GM19467 (cell line): ENCODE measurements around the gene LILRB5.
"Not testable (repeated sequence)": the region's sequence is repeated elsewhere in the genome, so short reads cannot be mapped to it uniquely, and the experiment has no call there.

Source experiments
- ATAC-seq: cut with Tn5 transposase; IDR thresholded peaks from one replicate; pipeline ENCODE4 v1.9.1; 2021; ENCODE audit warnings: mild to moderate bottlenecking, moderate library complexity; ENCODE audit not compliant: unreplicated experiment

LILRB5 gene

GRCh38 chr19:54277111-54277615 is 20.1 kb upstream of the LILRB5 start:
- not testable (repeated sequence) for ATAC-seq

GRCh38 chr19:54275951-54276350 is 18.9 kb upstream of the LILRB5 start:
- no peak for ATAC-seq

- not testable (repeated sequence) for ATAC-seq
Observed at GRCh38 chr19:54274516-54274915, 17.4 kb upstream of the LILRB5 start.

DNA sequence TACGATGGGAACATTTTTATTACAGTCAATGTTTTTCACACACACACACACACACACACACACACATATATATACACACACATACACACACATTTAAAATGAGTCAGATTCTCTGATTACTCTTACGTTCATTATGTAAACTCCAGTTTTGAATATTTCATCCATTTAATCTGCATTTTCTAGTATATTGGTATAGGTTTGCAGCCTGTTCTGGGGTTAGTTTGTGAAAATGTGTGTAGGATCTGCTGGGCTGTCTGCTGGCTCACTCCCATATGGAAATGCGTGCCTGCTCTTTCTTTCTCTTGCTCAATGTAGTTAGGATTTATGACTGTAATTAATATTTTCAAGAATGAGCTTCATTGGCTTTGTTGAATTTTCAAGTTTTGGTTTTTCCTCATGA is 16.7 kb upstream of the LILRB5 start:
- ATAC-seq, result no peak

GRCh38 chr19:54272181-54272580 is 15.1 kb upstream of the LILRB5 start:
- ATAC-seq, result not testable (repeated sequence)

- not testable (repeated sequence) for ATAC-seq
Observed at GRCh38 chr19:54271587-54271986, 14.5 kb upstream of the LILRB5 start.

GRCh38 chr19:54271106-54271505 is 14.0 kb upstream of the LILRB5 start:
- ATAC-seq, result no peak

- no peak for ATAC-seq
Observed at GRCh38 chr19:54268936-54269335, 11.9 kb upstream of the LILRB5 start.

DNA sequence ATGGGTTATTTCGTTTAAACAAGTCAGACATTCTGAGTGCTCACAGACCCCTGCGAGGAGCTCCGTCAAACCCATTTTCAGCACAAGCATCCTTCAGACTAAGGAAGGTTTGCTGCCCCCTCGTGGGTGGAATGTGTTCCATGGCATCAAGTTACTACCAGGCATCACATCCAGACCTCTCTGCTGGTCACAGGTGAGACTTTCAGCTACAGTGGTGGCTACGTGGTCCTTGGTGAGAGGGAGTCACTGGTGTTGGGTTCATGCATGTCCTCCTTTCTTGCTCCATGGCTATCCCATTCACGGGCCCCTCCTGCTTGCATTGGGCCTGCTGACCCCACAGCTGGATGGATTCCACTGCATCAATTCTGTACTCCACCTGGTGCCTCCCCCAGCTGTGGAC is 9.1 kb upstream of the LILRB5 start:
- no peak for ATAC-seq

DNA sequence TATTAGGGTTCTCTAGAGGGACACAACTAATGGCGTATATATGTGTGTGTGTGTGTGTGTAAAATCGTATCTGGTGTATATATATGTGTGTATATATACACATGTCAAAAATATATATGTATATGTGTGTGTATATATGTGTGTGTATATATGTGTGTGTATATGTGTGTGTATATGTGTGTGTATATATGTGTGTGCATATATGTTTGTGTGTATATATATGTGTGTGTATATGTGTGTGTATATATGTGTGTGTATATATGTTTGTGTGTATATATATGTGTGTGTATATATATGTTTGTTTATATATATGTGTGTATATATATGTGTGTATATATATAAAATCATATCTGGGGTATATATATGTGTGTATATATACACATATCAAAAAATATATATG is 5.4 kb upstream of the LILRB5 start:
- no peak for ATAC-seq

DNA sequence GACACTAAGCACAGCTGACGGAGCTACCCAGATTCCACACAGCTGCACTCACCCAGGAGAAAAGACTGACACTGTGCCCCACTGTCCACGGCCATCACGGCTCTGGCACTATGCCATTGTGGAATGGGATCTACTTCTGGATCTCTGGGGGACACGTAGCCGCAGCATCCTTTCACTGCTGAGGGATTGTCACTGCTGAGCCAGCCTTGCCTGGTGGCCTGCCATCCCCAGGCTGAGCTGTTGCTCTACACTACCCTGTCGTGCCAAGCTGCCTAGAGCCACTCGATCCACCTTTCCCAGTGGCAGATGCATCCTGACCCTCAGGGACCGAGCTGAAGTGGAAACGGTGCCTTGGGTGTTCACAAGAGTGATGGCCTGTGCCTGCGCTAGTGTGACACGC is 5.0 kb upstream of the LILRB5 start:
- ATAC-seq, result no peak

- no peak for ATAC-seq
Observed at GRCh38 chr19:54256250-54257115, 590 bp downstream of the LILRB5 start.

- no peak for ATAC-seq
Observed at GRCh38 chr19:54255105-54255775, 1.8 kb downstream of the LILRB5 start.

GRCh38 chr19:54254195-54254906 is 2.7 kb downstream of the LILRB5 start:
- no peak for ATAC-seq

- ATAC-seq, result no peak
Observed at GRCh38 chr19:54253331-54254194, 3.5 kb downstream of the LILRB5 start.

GRCh38 chr19:54252845-54253244 is 4.2 kb downstream of the LILRB5 start:
- no peak for ATAC-seq

GRCh38 chr19:54252243-54252642 is 4.8 kb downstream of the LILRB5 start:
- no peak for ATAC-seq

GRCh38 chr19:54248016-54248601 is 9.0 kb downstream of the LILRB5 start:
- no peak for ATAC-seq

- ATAC-seq, result no peak
Observed at GRCh38 chr19:54247106-54247930, 9.8 kb downstream of the LILRB5 start.
